ENCODE data around the gene SEL1L3. TPM values are rescaled to one million over a fixed set of nuclear protein-coding genes. Genes with fewer than 3 reads are reported as not detected.

SEL1L3 gene
- total RNA-seq, 4 donors from 2014 or later: 2.2 to 29.8 (median 5.4) TPM

GRCh38 chr4:25842229-25842845, 20.5 kb downstream of the SEL1L3 start:
- Histone ChIP-seq H3K27me3 (peaks cover 12% of the 10 kb centered on the region), H3K4me1 (no peaks in the 10 kb centered on the region), H3K27ac (no peak overlapping the region), H3K9me3 (no peaks in the 10 kb centered on the region), H3K4me3 (no peak overlapping the region), H3K36me3 (no peaks in the 10 kb centered on the region)
- no peak for ATAC-seq
- TF ChIP-seq POLR2AphosphoS5 (IDR thresholded peaks at IDR 0.05): no peak
- no peak for TF ChIP-seq EP300 (IDR thresholded peaks at IDR 0.05)
- TF ChIP-seq, protein P1, sequence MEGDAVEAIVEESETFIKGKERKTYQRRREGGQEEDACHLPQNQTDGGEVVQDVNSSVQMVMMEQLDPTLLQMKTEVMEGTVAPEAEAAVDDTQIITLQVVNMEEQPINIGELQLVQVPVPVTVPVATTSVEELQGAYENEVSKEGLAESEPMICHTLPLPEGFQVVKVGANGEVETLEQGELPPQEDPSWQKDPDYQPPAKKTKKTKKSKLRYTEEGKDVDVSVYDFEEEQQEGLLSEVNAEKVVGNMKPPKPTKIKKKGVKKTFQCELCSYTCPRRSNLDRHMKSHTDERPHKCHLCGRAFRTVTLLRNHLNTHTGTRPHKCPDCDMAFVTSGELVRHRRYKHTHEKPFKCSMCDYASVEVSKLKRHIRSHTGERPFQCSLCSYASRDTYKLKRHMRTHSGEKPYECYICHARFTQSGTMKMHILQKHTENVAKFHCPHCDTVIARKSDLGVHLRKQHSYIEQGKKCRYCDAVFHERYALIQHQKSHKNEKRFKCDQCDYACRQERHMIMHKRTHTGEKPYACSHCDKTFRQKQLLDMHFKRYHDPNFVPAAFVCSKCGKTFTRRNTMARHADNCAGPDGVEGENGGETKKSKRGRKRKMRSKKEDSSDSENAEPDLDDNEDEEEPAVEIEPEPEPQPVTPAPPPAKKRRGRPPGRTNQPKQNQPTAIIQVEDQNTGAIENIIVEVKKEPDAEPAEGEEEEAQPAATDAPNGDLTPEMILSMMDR (IDR thresholded peaks at IDR 0.05): no peak
- TF ChIP-seq POLR2A (IDR thresholded peaks at IDR 0.05): no peak
- WGBS, 2 donors (ENCODE audit: low coverage in 1 of 2): 69 to 80% methylated on average over 2 to 5 of the region's 5 CpGs

DNA sequence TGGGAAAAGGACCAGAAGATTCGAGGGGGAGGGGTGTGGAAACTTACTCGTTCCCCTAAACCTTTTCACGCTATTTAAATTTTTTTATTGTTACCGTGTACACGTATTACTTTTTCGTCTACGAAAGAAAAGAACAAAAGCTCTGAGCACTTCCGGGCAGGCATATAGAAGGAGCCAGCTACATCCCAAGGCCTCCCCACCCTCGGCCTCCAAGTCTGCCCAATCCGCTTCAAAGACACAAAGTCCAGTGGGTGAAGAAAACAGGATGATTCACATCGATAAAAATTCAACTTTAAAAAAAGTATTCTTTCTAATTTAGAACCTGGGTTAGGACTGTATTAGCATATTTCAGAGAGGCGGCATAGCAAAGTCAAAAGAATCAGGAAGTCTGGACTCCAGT, 23.1 kb downstream of the SEL1L3 start:
- no peak for TF ChIP-seq EP300 (IDR thresholded peaks at IDR 0.05)
- TF ChIP-seq, protein P1 (IDR thresholded peaks at IDR 0.05): no peak
- Histone ChIP-seq H3K36me3 (no peaks in the 10 kb centered on the region), H3K9me3 (no peaks in the 10 kb centered on the region), H3K27me3 (peaks cover 5% of the 10 kb centered on the region), H3K27ac (no peak overlapping the region), H3K4me1 (no peaks in the 10 kb centered on the region), H3K4me3 (no peak overlapping the region)
- ATAC-seq: no peak
- WGBS, 2 donors (ENCODE audit: low coverage in 1 of 2): 89 to 92% methylated on average over 9 to 12 of the region's 12 CpGs

DNA sequence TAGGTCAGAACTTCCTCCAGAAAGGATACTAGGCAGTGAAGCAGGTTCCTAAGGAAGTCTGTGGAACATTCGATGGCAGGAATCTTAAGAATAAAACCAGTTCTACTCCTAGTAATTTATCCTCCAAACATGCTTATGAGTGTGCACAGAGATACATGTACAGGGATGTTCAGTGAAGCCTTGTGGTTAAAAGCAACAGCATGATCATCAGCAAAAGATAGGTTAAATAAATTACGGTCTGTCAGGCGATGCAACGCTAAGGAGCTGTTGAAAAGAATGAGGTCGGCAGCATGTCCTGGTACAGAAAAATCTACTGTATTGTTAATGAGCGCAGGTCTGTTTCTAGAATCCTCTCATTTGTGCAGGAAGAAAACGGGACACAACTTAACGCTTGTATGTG, 23.6 kb downstream of the SEL1L3 start:
- no peak overlapping the region for H3K4me3 ChIP-seq
- no peak overlapping the region for H3K27ac ChIP-seq
- no peaks in the 10 kb centered on the region for H3K4me1 ChIP-seq
- no peaks in the 10 kb centered on the region for H3K9me3 ChIP-seq
- peaks cover 5% of the 10 kb centered on the region for H3K27me3 ChIP-seq
- no peaks in the 10 kb centered on the region for H3K36me3 ChIP-seq
- TF ChIP-seq POLR2A (IDR thresholded peaks at IDR 0.05) (no peak), EP300 (IDR thresholded peaks at IDR 0.05) (no peak), POLR2AphosphoS5 (IDR thresholded peaks at IDR 0.05) (no peak)
- TF ChIP-seq, protein P1 (IDR thresholded peaks at IDR 0.05): no peak
- ATAC-seq: no peak
- 84% methylated on average over 8 of the region's 8 CpGs for WGBS, 2 donors (ENCODE audit: low coverage in 1 of 2)

GRCh38 chr4:25838526-25838925, 24.3 kb downstream of the SEL1L3 start:
- H3K36me3 ChIP-seq: no peaks in the 10 kb centered on the region
- no peak for ATAC-seq
- no peaks in the 10 kb centered on the region for H3K9me3 ChIP-seq
- H3K27me3 ChIP-seq: peaks cover 5% of the 10 kb centered on the region
- no peaks in the 10 kb centered on the region for H3K4me1 ChIP-seq
- H3K4me3 ChIP-seq: no peak overlapping the region
- 87 to 90% methylated on average over 3 to 4 of the region's 8 CpGs for WGBS, 2 donors (ENCODE audit: low coverage in 1 of 2)
- no peak overlapping the region for H3K27ac ChIP-seq
- TF ChIP-seq POLR2AphosphoS5 (IDR thresholded peaks at IDR 0.05): no peak
- TF ChIP-seq, protein P1 (IDR thresholded peaks at IDR 0.05): no peak
- TF ChIP-seq EP300 (IDR thresholded peaks at IDR 0.05): no peak
- no peak for TF ChIP-seq POLR2A (IDR thresholded peaks at IDR 0.05)

DNA sequence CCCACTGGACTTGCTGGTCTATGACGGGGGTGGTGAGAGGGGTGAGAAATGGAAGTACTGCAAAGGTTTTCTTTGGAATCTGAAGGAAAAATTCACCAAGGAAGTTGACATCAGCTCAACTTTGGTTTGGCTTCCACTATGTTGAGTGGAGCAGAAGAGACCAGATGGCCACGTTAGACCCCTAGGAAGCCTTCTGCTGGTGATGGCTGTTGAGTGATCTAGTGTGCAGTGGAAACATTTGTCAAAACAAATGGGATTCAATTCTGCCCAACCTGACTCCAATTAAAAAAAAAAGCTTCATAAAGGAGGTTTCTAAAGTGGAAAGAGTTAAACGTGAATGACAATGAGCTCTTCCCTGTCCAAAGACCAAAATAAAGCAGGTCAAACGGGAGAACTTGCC, 25.7 kb downstream of the SEL1L3 start:
- 83% methylated on average over 4 of the region's 4 CpGs for WGBS, 2 donors (ENCODE audit: low coverage in 1 of 2)
- Histone ChIP-seq H3K27me3 (no peaks in the 10 kb centered on the region), H3K4me1 (no peaks in the 10 kb centered on the region), H3K36me3 (no peaks in the 10 kb centered on the region), H3K27ac (no peak overlapping the region), H3K4me3 (no peak overlapping the region), H3K9me3 (no peaks in the 10 kb centered on the region)
- TF ChIP-seq, protein P1 (IDR thresholded peaks at IDR 0.05): no peak
- TF ChIP-seq POLR2AphosphoS5 (IDR thresholded peaks at IDR 0.05): no peak
- no peak for ATAC-seq

Measured in gastroesophageal sphincter (tissue), 4 donors.